Erythroblast (primary cell): ENCODE data around the gene SLC35A3.

Source experiments
- GATA1 ChIP-seq: IDR thresholded peaks from 2 replicates; pipeline ENCODE4 v1.6.1; 2011; ENCODE audit warnings: low read depth, mild to moderate bottlenecking, control low read depth, low read length, moderate library complexity
- POLR2A ChIP-seq: IDR thresholded peaks from 2 replicates; pipeline ENCODE4 v1.6.1; 2011; ENCODE audit warnings: mild to moderate bottlenecking, low read length

DNA sequence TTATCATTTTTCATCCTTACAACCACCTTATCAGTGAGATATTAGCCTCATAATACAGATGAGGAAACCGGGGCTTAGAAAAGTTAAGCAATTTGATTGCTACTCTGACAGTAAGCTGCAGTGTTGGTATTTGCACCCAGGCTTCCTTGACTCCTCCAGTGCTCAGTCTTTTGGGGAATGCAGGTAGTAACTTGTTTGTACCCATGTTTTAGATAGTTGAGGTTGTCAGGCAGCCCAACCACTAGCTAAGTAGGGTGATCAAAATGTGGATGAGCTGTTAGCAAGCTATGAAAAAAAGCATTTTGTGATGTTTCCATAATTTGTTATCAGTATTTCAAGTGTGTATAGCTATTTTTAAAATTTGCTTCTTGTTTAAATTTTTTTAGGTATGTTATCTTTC, 82.1 kb downstream of the SLC35A3 start:
- no peak for TF ChIP-seq POLR2A
- TF ChIP-seq GATA1 = no peak
